GM18868 (cell line): ENCODE data around the gene SIRPB1.
"Not testable (repeated sequence)": the region's sequence is repeated elsewhere in the genome, so short reads cannot be mapped to it uniquely, and the experiment has no call there.

Experiments used
- ATAC-seq: cut with Tn5 transposase; IDR thresholded peaks from one replicate; pipeline ENCODE4 v1.9.1; 2021; ENCODE audit warnings: mild to moderate bottlenecking, moderate library complexity; ENCODE audit not compliant: unreplicated experiment

Gene SIRPB1

GRCh38 chr20:1619861-1620444, at the start of gene SIRPB1:
Gene SIRPB1, minus strand, starts transcription at chr20:1620009. Its CDS starts 65 bp downstream, at chr20:1619944.
- no peak for ATAC-seq

- ATAC-seq = no peak
Observed at GRCh38 chr20:1669304-1669703, 49.5 kb upstream of the SIRPB1 start.

GRCh38 chr20:1667502-1668085, 47.8 kb upstream of the SIRPB1 start:
- no peak for ATAC-seq

- no peak for ATAC-seq
Observed at GRCh38 chr20:1666802-1667201, 47.0 kb upstream of the SIRPB1 start.

- no peak for ATAC-seq
Observed at GRCh38 chr20:1665345-1665744, 45.5 kb upstream of the SIRPB1 start.

- no peak for ATAC-seq
Observed at GRCh38 chr20:1664911-1665310, 45.1 kb upstream of the SIRPB1 start.

GRCh38 chr20:1663917-1664316, 44.1 kb upstream of the SIRPB1 start:
- ATAC-seq = no peak

GRCh38 chr20:1661542-1662299, 41.9 kb upstream of the SIRPB1 start:
- ATAC-seq = no peak

GRCh38 chr20:1660246-1660645, 40.4 kb upstream of the SIRPB1 start:
- no peak for ATAC-seq

GRCh38 chr20:1657556-1658334, 37.9 kb upstream of the SIRPB1 start, which contains the start of gene SIRPG:
Gene SIRPG, minus strand, starts transcription at chr20:1657779. Its CDS starts 65 bp downstream, at chr20:1657714.
- no peak for ATAC-seq

GRCh38 chr20:1656844-1657243, 37.0 kb upstream of the SIRPB1 start:
- ATAC-seq = no peak

- no peak for ATAC-seq
Observed at GRCh38 chr20:1654996-1655395, 35.2 kb upstream of the SIRPB1 start.

- ATAC-seq = no peak
Observed at GRCh38 chr20:1652960-1653359, 33.2 kb upstream of the SIRPB1 start.

- no peak for ATAC-seq
Observed at GRCh38 chr20:1652104-1652503, 32.3 kb upstream of the SIRPB1 start.

- no peak for ATAC-seq
Observed at GRCh38 chr20:1651268-1652058, 31.7 kb upstream of the SIRPB1 start.

- no peak for ATAC-seq
Observed at GRCh38 chr20:1648101-1648500, 28.3 kb upstream of the SIRPB1 start.

GRCh38 chr20:1646975-1647431, 27.2 kb upstream of the SIRPB1 start:
- no peak for ATAC-seq

GRCh38 chr20:1644101-1644962, 24.5 kb upstream of the SIRPB1 start:
- ATAC-seq = no peak

GRCh38 chr20:1638643-1639042, 18.8 kb upstream of the SIRPB1 start:
- ATAC-seq = not testable (repeated sequence)
